Putamen (tissue), 1 donor: Measurements from ENCODE around the gene LRRC4C.

Experiments
- DNase-seq: peaks from one replicate; pipeline ENCODE4 v3.0.0-alpha.2; 2016; ENCODE audit warnings: low spot score

LRRC4C gene

GRCh38 chr11:41414771-41415440 lies 44.5 kb downstream of the LRRC4C start:
- DNase-seq = no peak

- DNase-seq = no peak
These were observed 45.6 kb downstream of the LRRC4C start for GRCh38 chr11:41413843-41414242.

- no peak for DNase-seq
These were observed 53.6 kb downstream of the LRRC4C start for GRCh38 chr11:41405812-41406211.

GRCh38 chr11:41404109-41404508 lies 55.3 kb downstream of the LRRC4C start:
- no peak for DNase-seq

GRCh38 chr11:41403458-41403857 lies 56.0 kb downstream of the LRRC4C start:
- no peak for DNase-seq

GRCh38 chr11:41400819-41401382 lies 58.6 kb downstream of the LRRC4C start:
- DNase-seq = no peak

GRCh38 chr11:41400124-41400523 lies 59.3 kb downstream of the LRRC4C start:
- DNase-seq = no peak

GRCh38 chr11:41399323-41399722 lies 60.1 kb downstream of the LRRC4C start:
- no peak for DNase-seq

GRCh38 chr11:41398175-41398574 lies 61.3 kb downstream of the LRRC4C start:
- no peak for DNase-seq

GRCh38 chr11:41394521-41395195 lies 64.8 kb downstream of the LRRC4C start:
- DNase-seq = no peak

- DNase-seq = no peak
These were observed 66.9 kb downstream of the LRRC4C start for GRCh38 chr11:41392596-41392995.

GRCh38 chr11:41389623-41390130 lies 69.8 kb downstream of the LRRC4C start:
- no peak for DNase-seq

GRCh38 chr11:41384329-41384728 lies 75.1 kb downstream of the LRRC4C start:
- DNase-seq = no peak

- DNase-seq = no peak
These were observed 75.7 kb downstream of the LRRC4C start for GRCh38 chr11:41383768-41384167.

GRCh38 chr11:41382927-41383326 lies 76.5 kb downstream of the LRRC4C start:
- no peak for DNase-seq

GRCh38 chr11:41379084-41379483 lies 80.4 kb downstream of the LRRC4C start:
- peak; percentile 69 for DNase-seq

GRCh38 chr11:41377709-41378394 lies 81.6 kb downstream of the LRRC4C start:
- no peak for DNase-seq

- no peak for DNase-seq
These were observed 107.6 kb downstream of the LRRC4C start for GRCh38 chr11:41351825-41352224.

GRCh38 chr11:41346042-41346441 lies 113.4 kb downstream of the LRRC4C start:
- DNase-seq = no peak

- DNase-seq = no peak
These were observed 125.2 kb downstream of the LRRC4C start for GRCh38 chr11:41334007-41334933.

GRCh38 chr11:41333357-41333756 lies 126.1 kb downstream of the LRRC4C start:
- no peak for DNase-seq

- DNase-seq = no peak
These were observed 131.1 kb downstream of the LRRC4C start for GRCh38 chr11:41328324-41328723.
